Calu3 (cell line): ENCODE measurements around the gene ALCAM. TPM values are rescaled to one million over a fixed set of nuclear protein-coding genes. Genes with fewer than 3 reads are reported as not detected.

ENCODE experiments used
- BruUV-seq: library from RNA; stranded (reverse); fragments of 400-500 nt; replicated peaks from 2 replicates; lab custom pipeline; 2021; lab: Mats Ljungman, UMichigan
- CTCF ChIA-PET: fragments of 300-600 bp; sonication (Branson Sonifier 250); formaldehyde crosslinking; loops from one replicate; lab custom pipeline; 2022; ENCODE audit warnings: antibody characterized with exemption; lab: Charles Lee
- DNase-seq: peaks from one replicate; pipeline ENCODE4 v3.0.0; 2022
- H3K27ac Mint-ChIP-seq: one replicate; pipeline ENCODE4 v1.8.0; 2022; ENCODE audit warnings: mixed read lengths; ENCODE audit not compliant: unreplicated experiment
- H3K27me3 Mint-ChIP-seq: one replicate; pipeline ENCODE4 v1.8.0; 2022; ENCODE audit warnings: mixed read lengths; ENCODE audit not compliant: unreplicated experiment
- H3K36me3 Mint-ChIP-seq: one replicate; pipeline ENCODE4 v1.8.0; 2022; ENCODE audit warnings: mild to moderate bottlenecking, moderate library complexity, mixed read lengths; ENCODE audit not compliant: insufficient read depth, unreplicated experiment
- H3K4me1 Mint-ChIP-seq: one replicate; pipeline ENCODE4 v1.8.0; 2022; ENCODE audit warnings: mild to moderate bottlenecking, low read depth, mixed read lengths; ENCODE audit not compliant: unreplicated experiment
- H3K4me3 Mint-ChIP-seq: one replicate; pipeline ENCODE4 v1.8.0; 2022; ENCODE audit warnings: mild to moderate bottlenecking, low read depth, moderate library complexity, mixed read lengths; ENCODE audit not compliant: unreplicated experiment
- H3K9me3 Mint-ChIP-seq: one replicate; pipeline ENCODE4 v1.8.0; 2022; ENCODE audit warnings: low read depth, mixed read lengths; ENCODE audit not compliant: unreplicated experiment
- CTCF ChIP-seq: fragments of 200-600 bp; IDR thresholded peaks from one replicate; pipeline ENCODE4 v1.8.0; 2022; ENCODE audit warnings: antibody characterized with exemption; ENCODE audit not compliant: unreplicated experiment
- intact Hi-C: fragments of 100-400 bp; cut with micrococcal nuclease; formaldehyde crosslinking; loops from one replicate; pipeline ENCODE4 v1.10.0; 2022; ENCODE audit not compliant: unreplicated experiment
- total RNA-seq: library from RNA; stranded (reverse); gene quantifications from 2 replicates; pipeline ENCODE4 v1.2.3, GENCODE V29; 2022

The ALCAM gene
- total RNA-seq, 1 experiment from 2014 or later, result 166 TPM

- intact Hi-C loops, result no loop called here
- no TSS peak for BruUV-seq
- no peak for DNase-seq
- CTCF ChIA-PET, result no interaction called here
- Mint-ChIP-seq H3K27me3 (no peaks in the 10 kb centered on the region), H3K9me3 (peaks cover 5% of the 10 kb centered on the region), H3K4me1 (peaks cover 27% of the 10 kb centered on the region), H3K4me3 (no peak overlapping the region), H3K36me3 (peaks cover 16% of the 10 kb centered on the region), H3K27ac (no peak overlapping the region)
- no peak for TF ChIP-seq CTCF
These were observed 39.6 kb downstream of the ALCAM start for GRCh38 chr3:105406268-105406667.

GRCh38 chr3:105409364-105409763 is 42.7 kb downstream of the ALCAM start:
- no peak for DNase-seq
- Mint-ChIP-seq H3K4me3 (no peak overlapping the region), H3K27me3 (no peaks in the 10 kb centered on the region), H3K36me3 (no peaks in the 10 kb centered on the region), H3K4me1 (peaks cover 16% of the 10 kb centered on the region), H3K27ac (no peak overlapping the region), H3K9me3 (peaks cover 2% of the 10 kb centered on the region)
- BruUV-seq, result no TSS peak
- intact Hi-C loops, result no loop called here
- CTCF ChIA-PET, result no interaction called here
- TF ChIP-seq CTCF, result no peak

- BruUV-seq, result no TSS peak
- CTCF ChIA-PET, result no interaction called here
- peaks cover 40% of the 10 kb centered on the region for H3K4me1 Mint-ChIP-seq
- DNase-seq, result no peak
- no peak for TF ChIP-seq CTCF
- intact Hi-C loops, result no loop called here
- H3K36me3 Mint-ChIP-seq, result no peaks in the 10 kb centered on the region
- H3K27me3 Mint-ChIP-seq, result no peaks in the 10 kb centered on the region
- no peak overlapping the region for H3K4me3 Mint-ChIP-seq
- H3K9me3 Mint-ChIP-seq, result no peaks in the 10 kb centered on the region
- no peak overlapping the region for H3K27ac Mint-ChIP-seq
These were observed 46.7 kb downstream of the ALCAM start for GRCh38 chr3:105413343-105413887.

- no peak overlapping the region for H3K27ac Mint-ChIP-seq
- no TSS peak for BruUV-seq
- DNase-seq, result no peak
- H3K9me3 Mint-ChIP-seq, result no peaks in the 10 kb centered on the region
- H3K4me1 Mint-ChIP-seq, result peaks cover 52% of the 10 kb centered on the region
- H3K27me3 Mint-ChIP-seq, result no peaks in the 10 kb centered on the region
- CTCF ChIA-PET, result interaction anchor here (1.1 kb wide), 1 partner anchor 17 kb away, joined by 3 read pairs; no protein-coding TSS in a partner anchor
- intact Hi-C loops, result no loop called here
- no peak overlapping the region for H3K4me3 Mint-ChIP-seq
- TF ChIP-seq CTCF, result no peak
- no peaks in the 10 kb centered on the region for H3K36me3 Mint-ChIP-seq
These were observed 48.1 kb downstream of the ALCAM start for GRCh38 chr3:105414841-105415240.
